GM21576 (cell line): ENCODE measurements around the gene MTURN.

Source experiments
- ATAC-seq: cut with Tn5 transposase; IDR thresholded peaks from one replicate; pipeline ENCODE4 v1.9.1; 2021; ENCODE audit warnings: mild to moderate bottlenecking, moderate library complexity; ENCODE audit not compliant: unreplicated experiment

The MTURN gene

GRCh38 chr7:30200591-30200990, 65.8 kb downstream of the MTURN start:
- no peak for ATAC-seq

- ATAC-seq = peak; percentile 75
Measured at GRCh38 chr7:30201161-30201666, 66.4 kb downstream of the MTURN start.

DNA sequence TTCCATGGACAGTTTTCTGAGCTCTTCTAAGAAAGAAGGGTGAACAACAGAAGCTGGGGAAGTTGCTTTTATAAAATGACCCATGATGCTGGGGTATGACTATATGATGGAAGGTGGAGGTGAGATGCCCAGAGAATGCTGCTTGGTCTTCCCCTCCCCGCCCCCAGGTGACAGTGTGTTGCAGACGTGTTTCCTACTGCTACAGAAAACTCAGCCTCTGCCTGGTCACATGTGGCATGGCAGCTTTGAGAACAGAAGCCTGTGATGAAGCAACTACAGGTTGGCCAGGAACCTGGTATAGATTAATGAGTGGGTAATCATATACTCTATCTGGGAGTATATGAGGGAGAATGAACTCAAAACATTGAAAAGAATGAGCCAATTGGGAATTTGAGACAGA, 67.1 kb downstream of the MTURN start:
- ATAC-seq = no peak

GRCh38 chr7:30202671-30203070, 67.9 kb downstream of the MTURN start:
- ATAC-seq = no peak

DNA sequence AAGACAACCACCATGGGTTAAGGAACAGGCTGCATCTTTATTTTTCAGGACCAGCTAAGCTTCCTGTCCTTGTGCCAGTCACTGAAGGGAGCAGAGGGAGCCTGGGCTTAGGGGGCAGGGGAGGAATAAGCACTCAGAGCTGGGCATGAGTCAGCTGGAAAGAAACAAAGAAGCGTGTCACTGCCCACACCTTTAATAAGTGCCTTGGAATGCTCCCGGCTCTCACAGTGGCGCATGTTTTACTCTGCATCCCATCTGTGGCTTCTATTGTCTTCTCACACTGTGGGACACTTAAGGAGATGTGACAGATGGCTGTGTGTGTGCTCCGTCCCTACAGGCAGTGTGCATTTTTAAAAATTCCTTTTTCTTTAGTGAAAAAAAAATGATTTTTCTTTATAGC, 71.7 kb downstream of the MTURN start:
- ATAC-seq = no peak

DNA sequence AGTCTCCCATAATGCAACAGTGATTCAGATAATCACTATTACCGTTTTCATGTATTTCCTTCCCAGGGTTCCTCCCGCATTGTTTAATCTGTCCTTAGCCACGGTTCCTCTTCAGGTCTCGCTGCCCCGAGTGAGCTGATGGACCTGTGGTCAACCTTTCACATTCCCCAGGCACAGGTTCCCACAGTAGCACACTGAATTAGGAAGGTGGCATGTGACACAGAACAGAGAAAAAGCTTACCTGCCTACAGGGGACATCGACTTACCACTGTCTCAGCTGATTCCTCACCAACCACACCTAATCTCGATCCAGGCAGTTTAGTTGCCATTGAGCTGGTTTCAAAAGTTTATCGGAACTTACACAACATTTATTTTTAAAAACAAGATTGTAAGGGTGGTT, 72.2 kb downstream of the MTURN start:
- no peak for ATAC-seq

DNA sequence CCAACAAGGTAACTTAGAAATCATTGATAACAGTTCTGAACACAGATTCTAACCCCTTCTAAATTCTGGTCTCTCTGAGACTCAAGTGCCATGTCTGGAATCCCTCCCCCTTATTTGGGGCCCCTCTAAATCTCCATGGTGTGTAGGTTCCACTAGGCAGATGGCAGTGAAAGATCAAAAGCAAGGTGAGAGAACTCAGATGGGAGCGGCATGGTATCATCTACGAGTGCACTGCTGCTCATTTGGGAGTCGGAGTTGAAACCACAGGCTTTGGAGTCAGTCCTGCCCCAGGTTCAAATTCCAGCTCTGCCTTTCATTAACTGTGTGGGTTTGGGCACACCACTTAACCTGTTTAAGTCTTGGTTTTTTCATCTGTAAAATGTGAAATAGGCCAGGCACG, 72.6 kb downstream of the MTURN start:
- no peak for ATAC-seq

- no peak for ATAC-seq
Measured at GRCh38 chr7:30209951-30210350, 75.2 kb downstream of the MTURN start.
